A549 (cell line): ENCODE results near the gene TLR9. TPM values are rescaled to one million over a fixed set of nuclear protein-coding genes. Genes with fewer than 3 reads are reported as not detected.
"Not testable (repeated sequence)": the region's sequence is repeated elsewhere in the genome, so short reads cannot be mapped to it uniquely, and the experiment has no call there.

Source experiments
- ATAC-seq, 2 experiments: fragments of 200-7000 bp in 1 of 2; fragments of >200 bp in 1 of 2; cut with Nextera tagmentation in 1 of 2; cut with Tn5 transposase in 1 of 2; 3 replicates each; pipeline versions ENCODE4 v1.8.0 to v1.9.1; 2018 to 2020; ENCODE audit warnings: mild to moderate bottlenecking in 1 of 2, moderate library complexity in 1 of 2
- CTCF ChIA-PET: fragments of 300-600 bp; sonication (Branson Sonifier 250); formaldehyde crosslinking; extraction: SDS; loops from one replicate; lab custom pipeline; 2021; ENCODE audit warnings: antibody characterized with exemption, inconsistent platforms; lab: Yijun Ruan, JAX
- POLR2A ChIA-PET: fragments of 350-600 bp; formaldehyde crosslinking; extraction: SDS; loops from one replicate; lab custom pipeline; 2021; ENCODE audit warnings: antibody characterized with exemption, inconsistent platforms; lab: Yijun Ruan, JAX
- DNase-seq, 2 experiments: peaks; one replicate each; pipeline versions ENCODE4 v3.0.0 to v3.0.0-alpha.2; 2011 to 2016; ENCODE audit warnings: low read depth in 1 of 2, low spot score in 1 of 2
- FAIRE-seq: peaks from 2 replicates; lab custom pipeline; 2011; peaks lifted over from hg19 to GRCh38; lab: Jason Lieb, UNC
- H3K27ac ChIP-seq, 2 experiments: fragments of >200 bp; sonication (Bioruptor Twin); formaldehyde crosslinking; 3 replicates each; pipeline ENCODE4 v1.5.1; 2016 to 2017
- H3K4me1 ChIP-seq: fragments of >200 bp; sonication (Bioruptor Twin); formaldehyde crosslinking; 3 replicates; pipeline ENCODE4 v1.6.1; 2016
- H3K4me2 ChIP-seq: fragments of >200 bp; sonication (Bioruptor Twin); formaldehyde crosslinking; 3 replicates; pipeline ENCODE4 v1.6.1; 2016
- H3K4me3 ChIP-seq: fragments of >200 bp; sonication (Bioruptor Twin); formaldehyde crosslinking; 3 replicates; pipeline ENCODE4 v1.5.1; 2016
- H3K9me3 ChIP-seq: fragments of >200 bp; sonication (Bioruptor Twin); formaldehyde crosslinking; 3 replicates; pipeline ENCODE4 v1.6.1; 2016
- BCL3 ChIP-seq: fragments of >200 bp; sonication (Bioruptor Twin); formaldehyde crosslinking; IDR thresholded peaks from 3 replicates; pipeline ENCODE4 v1.6.1; 2016
- CBX8 ChIP-seq: fragments of 200-600 bp; sonication (generic); IDR thresholded peaks from 2 replicates; pipeline ENCODE4 v1.6.1; 2016
- CHD2 ChIP-seq: fragments of 150-350 bp; IDR thresholded peaks from 2 replicates; pipeline ENCODE4 v1.6.1; 2014; ENCODE audit warnings: low read length; ENCODE audit not compliant: partially characterized antibody
- EHF ChIP-seq: fragments of 250-450 bp; sonication (Bioruptor Pico); IDR thresholded peaks from 2 replicates; pipeline ENCODE4 v1.5.0; 2020; ENCODE audit warnings: mild to moderate bottlenecking
- ELK1 ChIP-seq: fragments of 150-350 bp; IDR thresholded peaks from 2 replicates; pipeline ENCODE4 v1.6.1; 2014; ENCODE audit warnings: low read depth, mild to moderate bottlenecking, low read length
- FOSB ChIP-seq: fragments of 250-450 bp; sonication (Bioruptor Pico); IDR thresholded peaks from 2 replicates; pipeline ENCODE4 v1.5.0; 2020; ENCODE audit warnings: mild to moderate bottlenecking, moderate library complexity
- GATA3 ChIP-seq: IDR thresholded peaks from 2 replicates; pipeline ENCODE4 v1.6.1; 2012; ENCODE audit warnings: borderline replicate concordance
- HDAC2 ChIP-seq: fragments of 200-600 bp; sonication (generic); IDR thresholded peaks from 2 replicates; pipeline ENCODE4 v1.6.1; 2016
- HES2 ChIP-seq: fragments of >200 bp; sonication (Bioruptor Twin); formaldehyde crosslinking; IDR thresholded peaks from 2 replicates; pipeline ENCODE4 v1.6.1; 2016
- HEYL ChIP-seq: fragments of 250-450 bp; sonication (Bioruptor Pico); IDR thresholded peaks from 2 replicates; pipeline ENCODE4 v1.8.0; 2021; ENCODE audit warnings: mild to moderate bottlenecking, moderate library complexity
- HOXA7 ChIP-seq: fragments of 250-450 bp; sonication (Bioruptor Pico); IDR thresholded peaks from 2 replicates; pipeline ENCODE4 v1.5.0; 2020; ENCODE audit warnings: mild to moderate bottlenecking, moderate library complexity
- HOXB13 ChIP-seq: fragments of 250-450 bp; sonication (Bioruptor Pico); IDR thresholded peaks from 2 replicates; pipeline ENCODE4 v1.5.0; 2020; ENCODE audit warnings: low read depth, mild to moderate bottlenecking, moderate library complexity
- JUN ChIP-seq, 2 experiments: fragments of >200 bp; sonication (Bioruptor Twin); formaldehyde crosslinking; IDR thresholded peaks; 2 replicates in 1 of 2; 3 replicates in 1 of 2; pipeline ENCODE4 v1.6.1; 2016 to 2017
- JUNB ChIP-seq: fragments of >200 bp; sonication (Bioruptor Twin); formaldehyde crosslinking; IDR thresholded peaks from 2 replicates; pipeline ENCODE4 v1.6.1; 2016
- KDM5A ChIP-seq: fragments of 200-600 bp; sonication (generic); IDR thresholded peaks from 2 replicates; pipeline ENCODE4 v1.6.1; 2016; ENCODE audit warnings: antibody characterized with exemption, mild to moderate bottlenecking
- MAFK ChIP-seq: fragments of 450-650 bp; IDR thresholded peaks from 2 replicates; pipeline ENCODE4 v1.6.1; 2014; ENCODE audit not compliant: partially characterized antibody
- MAZ ChIP-seq: fragments of 150-350 bp; IDR thresholded peaks from 2 replicates; pipeline ENCODE4 v1.6.1; 2014; ENCODE audit warnings: antibody characterized with exemption, low read depth, low read length, borderline replicate concordance
- NR3C1 ChIP-seq: fragments of >200 bp; sonication (Bioruptor Twin); formaldehyde crosslinking; IDR thresholded peaks from 3 replicates; pipeline ENCODE4 v1.6.1; 2017
- RAD21 ChIP-seq, 2 experiments: fragments of >200 bp in 1 of 2; sonication (Bioruptor Twin) in 1 of 2; formaldehyde crosslinking in 1 of 2; IDR thresholded peaks in 1 of 2; conservative IDR thresholded peaks in 1 of 2; 2 replicates in 1 of 2; 3 replicates in 1 of 2; pipeline ENCODE4 v1.6.1; 2012 to 2018; ENCODE audit warnings: inconsistent platforms in 1 of 2
- SMC3 ChIP-seq: fragments of >200 bp; sonication (Bioruptor Twin); formaldehyde crosslinking; IDR thresholded peaks from 3 replicates; pipeline ENCODE4 v1.6.1; 2018; ENCODE audit warnings: inconsistent platforms
- SREBF2 ChIP-seq: fragments of 450-650 bp; IDR thresholded peaks from 2 replicates; pipeline ENCODE4 v1.6.1; 2014; ENCODE audit warnings: mild to moderate bottlenecking, moderate library complexity
- TFCP2L1 ChIP-seq: fragments of 250-450 bp; sonication (Bioruptor Pico); IDR thresholded peaks from 2 replicates; pipeline ENCODE4 v1.5.0; 2021; ENCODE audit warnings: mild to moderate bottlenecking
- USF2 ChIP-seq: fragments of 450-650 bp; IDR thresholded peaks from 2 replicates; pipeline ENCODE4 v1.6.1; 2014; ENCODE audit warnings: antibody characterized with exemption
- WGBS: methylation state at CpG from one replicate; pipeline ENCODE4 v1.1.6; 2017; ENCODE audit errors: missing lambda C conversion rate; 5-methylcytosine and 5-hydroxymethylcytosine counted together
- polyA plus RNA-seq, 4 experiments: library from polyadenylated mRNA; depleted of rRNA in 3 of 4; stranded (reverse); fragments of >200 nt; fragmentation: RNase III in 1 of 4; extraction: RNeasy Plus Mini Kit Qiagen cat#74134 plus additional on column Dnase treatment in 1 of 4; gene quantifications; 2 replicates in 3 of 4; 3 replicates in 1 of 4; pipeline ENCODE4 v1.2.3, GENCODE V29; 2011 to 2017

TLR9 gene
- polyA plus RNA-seq, 2 of the 4 experiments (the other 2 are of a cell fraction), result 0.04 TPM; not detected in 1

- Histone ChIP-seq H3K4me1 (no peaks in the 10 kb centered on the region), H3K4me3 (no peak overlapping the region), H3K4me2 (no peak overlapping the region), H3K27ac (no peak overlapping the region), H3K9me3 (no peaks in the 10 kb centered on the region)
- FAIRE-seq, result no peak
- no CpG with 5 or more reads among the region's 5 CpGs for WGBS
- ATAC-seq, result no peak
- ChIA-PET CTCF (interaction anchor here (1.9 kb wide), 1 partner anchor 49 kb away, joined by 5 read pairs; no protein-coding TSS in a partner anchor), POLR2A (no interaction called here)
- no peak for TF ChIP-seq GATA3
- no peak for TF ChIP-seq RAD21 (conservative IDR thresholded peaks at IDR 0.05 in 1 of 2, IDR thresholded peaks at IDR 0.05 in 1 of 2)
- TF ChIP-seq SREBF2, result no peak
- TF ChIP-seq NR3C1, result no peak
- no peak for TF ChIP-seq JUN (IDR thresholded peaks at IDR 0.05)
- no peak for TF ChIP-seq ELK1
- TF ChIP-seq TFCP2L1 (CRISPR knock-in tag), result no peak
- DNase-seq, result no peak
Observed at GRCh38 chr3:52182196-52182595, 43.2 kb downstream of the TLR9 start.

- no peak for FAIRE-seq
Observed at GRCh38 chr3:52181543-52181942, 43.9 kb downstream of the TLR9 start.

GRCh38 chr3:52178537-52178936, 46.9 kb downstream of the TLR9 start:
- no peak overlapping the region for H3K27ac ChIP-seq
- CTCF ChIA-PET, result interaction anchor here (0.6 to 2.1 kb wide), 4 partner anchors 19 to 177 kb away, joined by 3 to 4 read pairs (median 3); no protein-coding TSS in a partner anchor
- H3K4me1 ChIP-seq, result no peaks in the 10 kb centered on the region
- H3K4me2 ChIP-seq, result no peak overlapping the region
- WGBS, result 83% methylated on average over 1 of the region's 1 CpG
- FAIRE-seq (no peak), DNase-seq (no peak)
- no peak overlapping the region for H3K4me3 ChIP-seq
- no peaks in the 10 kb centered on the region for H3K9me3 ChIP-seq
- TF ChIP-seq KDM5A (no peak), EHF (CRISPR knock-in tag) (no peak), HES2 (no peak), HOXA7 (CRISPR knock-in tag) (no peak), HDAC2 (no peak), CHD2 (no peak), SMC3 (no peak), FOSB (CRISPR knock-in tag) (no peak), ELK1 (no peak), CBX8 (no peak), MAFK (no peak), USF2 (no peak)
- TF ChIP-seq, all 56 proteins: peak for 0
- POLR2A ChIA-PET, result no interaction called here
- no peak for ATAC-seq

More at GRCh38 chr3:52181543-52181942, 43.9 kb downstream of the TLR9 start:
- no peak for TF ChIP-seq HEYL
- TF ChIP-seq HOXB13, result no peak
- no peak for TF ChIP-seq MAZ
- TF ChIP-seq NR3C1, result no peak
- TF ChIP-seq JUNB, result no peak
- no peak for TF ChIP-seq BCL3
- no peak for TF ChIP-seq CBX8
- Histone ChIP-seq H3K9me3 (no peaks in the 10 kb centered on the region), H3K27ac (no peak overlapping the region), H3K4me1 (no peaks in the 10 kb centered on the region), H3K4me2 (no peak overlapping the region), H3K4me3 (no peak overlapping the region)
- DNase-seq, result no peak
- peak; percentile 25 to 34; a peak in 2 of 6 replicates for ATAC-seq
- ChIA-PET CTCF (interaction anchor here (0.9 to 1.9 kb wide), 2 partner anchors 39 to 50 kb away, joined by 4 to 5 read pairs; no protein-coding TSS in a partner anchor), POLR2A (no interaction called here)
- 42% methylated on average over 3 of the region's 4 CpGs for whole genome bisulfite sequencing

GRCh38 chr3:52178126-52178525, 47.3 kb downstream of the TLR9 start:
- DNase-seq, H3K4me3 ChIP-seq, FAIRE-seq, H3K9me3 ChIP-seq, POLR2A ChIA-PET, H3K4me2 ChIP-seq, H3K4me1 ChIP-seq, ATAC-seq, H3K27ac ChIP-seq: not testable (repeated sequence)
- CTCF ChIA-PET, result interaction anchor here (0.7 to 2.1 kb wide), 2 partner anchors 42 to 176 kb away, joined by 3 to 4 read pairs; no protein-coding TSS in a partner anchor
- WGBS, result 78% methylated on average over 4 of the region's 4 CpGs
